Ascending aorta (tissue), 2 donors: ENCODE data around the gene DIDO1. TPM values are rescaled to one million over a fixed set of nuclear protein-coding genes. Genes with fewer than 3 reads are reported as not detected.

ENCODE experiments used
- DNase-seq, 2 donors: peaks; one replicate each; pipeline ENCODE4 v3.0.0-alpha.2; 2019; ENCODE audit warnings: low spot score in 2 of 2
- H3K27ac ChIP-seq, 2 donors: fragments of 200-600 bp; sonication (generic); one replicate each; pipeline ENCODE4 v1.5.1; 2016 to 2017; ENCODE audit warnings: mild to moderate bottlenecking in 1 of 2
- H3K27me3 ChIP-seq: fragments of 200-600 bp; sonication (generic); one replicate; pipeline ENCODE4 v1.5.1; 2017
- H3K36me3 ChIP-seq, 2 donors: fragments of 200-600 bp; sonication (generic); one replicate each; pipeline ENCODE4 v1.5.1; 2016
- H3K4me1 ChIP-seq, 2 donors: fragments of 200-600 bp; sonication (generic); one replicate each; pipeline ENCODE4 v1.5.1; 2016 to 2017; ENCODE audit warnings: mild to moderate bottlenecking in 1 of 2
- H3K4me3 ChIP-seq, 2 donors: fragments of 200-600 bp; sonication (generic); one replicate each; pipeline ENCODE4 v1.5.1; 2016 to 2017; ENCODE audit warnings: mild to moderate bottlenecking in 1 of 2
- H3K9me3 ChIP-seq, 2 donors: fragments of 200-600 bp; sonication (generic); one replicate each; pipeline ENCODE4 v1.5.1; 2016
- CTCF ChIP-seq, 3 experiments: fragments of 200-600 bp in 2 of 3; fragments of 450-650 bp in 1 of 3; sonication (generic) in 2 of 3; IDR thresholded peaks; one replicate each; pipeline ENCODE4 v1.5.1; 2016 to 2019; ENCODE audit warnings: antibody characterized with exemption in 3 of 3, mild to moderate bottlenecking in 1 of 3, moderate library complexity in 1 of 3
- intact Hi-C: fragments of 100-400 bp; cut with DNase I; formaldehyde crosslinking; loops from one replicate; pipeline ENCODE4 v1.15.1; 2023
- total RNA-seq: library from RNA; depleted of rRNA; stranded (reverse); fragments of >200 nt; gene quantifications from one replicate; pipeline ENCODE4 v1.1.0, GENCODE V29; 2016

DIDO1 gene
- total RNA-seq, 1 donor from 2014 or later: 42.4 TPM

GRCh38 chr20:62829231-62830230 is 96.8 kb downstream of the DIDO1 start:
- no peak overlapping the region for H3K27ac ChIP-seq
- no peaks in the 10 kb centered on the region for H3K36me3 ChIP-seq
- intact Hi-C loops: no loop called here
- H3K27me3 ChIP-seq: no peaks in the 10 kb centered on the region
- peaks cover 2 to 3% of the 10 kb centered on the region in 2 donors for H3K4me1 ChIP-seq
- no peaks in the 10 kb centered on the region for H3K9me3 ChIP-seq
- no peak for DNase-seq
- no peak for TF ChIP-seq CTCF (IDR thresholded peaks at IDR 0.05)
- H3K4me3 ChIP-seq: no peak overlapping the region

- DNase-seq: no peak
- no peak overlapping the region for H3K27ac ChIP-seq
- intact Hi-C loops: no loop called here
- H3K4me3 ChIP-seq: no peak overlapping the region
- no peak for TF ChIP-seq CTCF (IDR thresholded peaks at IDR 0.05)
- H3K36me3 ChIP-seq: no peaks in the 10 kb centered on the region
- H3K27me3 ChIP-seq: no peaks in the 10 kb centered on the region
- peaks cover 7 to 11% of the 10 kb centered on the region in 2 donors for H3K4me1 ChIP-seq
- no peaks in the 10 kb centered on the region for H3K9me3 ChIP-seq
Observed at GRCh38 chr20:62828511-62829230, 97.6 kb downstream of the DIDO1 start.

- no peaks in the 10 kb centered on the region for H3K9me3 ChIP-seq
- no peak overlapping the region for H3K27ac ChIP-seq
- no peaks in the 10 kb centered on the region for H3K27me3 ChIP-seq
- TF ChIP-seq CTCF (IDR thresholded peaks at IDR 0.05): no peak
- DNase-seq: no peak
- H3K4me1 ChIP-seq: peaks cover 7 to 11% of the 10 kb centered on the region in 2 donors
- H3K4me3 ChIP-seq: no peak overlapping the region
- no peaks in the 10 kb centered on the region for H3K36me3 ChIP-seq
- intact Hi-C loops: no loop called here
Observed at GRCh38 chr20:62828051-62828450, 98.3 kb downstream of the DIDO1 start.

Other genes starting within 250 kb of the DIDO1 start
- not detected for gene NTSR1, start 217.7 kb downstream of the DIDO1 start, total RNA-seq
- 5.7 TPM for gene MRGBP, start 130.0 kb downstream of the DIDO1 start, total RNA-seq
- 77.4 TPM for gene OGFR, start 121.7 kb downstream of the DIDO1 start, total RNA-seq
- gene COL9A3, start 109.5 kb downstream of the DIDO1 start, total RNA-seq: 13.8 TPM
- gene TCFL5, start 64.7 kb downstream of the DIDO1 start, total RNA-seq: 1.1 TPM
- gene GID8, start 11.6 kb upstream of the DIDO1 start, total RNA-seq: 9.2 TPM
- 30.0 TPM for gene SLC17A9, start 26.2 kb upstream of the DIDO1 start, total RNA-seq
- not detected for gene BHLHE23, start 80.5 kb upstream of the DIDO1 start, total RNA-seq